ENCODE results near the gene LMF2. TPM values are rescaled to one million over a fixed set of nuclear protein-coding genes. Genes with fewer than 3 reads are reported as not detected.

Gene LMF2
- total and polyA plus RNA-seq, 2 of the 8 experiments (the other 6 are each of a cell fraction or from before 2014, with no cell fraction given): 34.3 to 62.9 TPM

GRCh38 chr22:50486561-50487289 is 20.8 kb downstream of the LMF2 start, which contains the start of gene MIOX (continued):
- TF ChIP-seq CHD7 (IDR thresholded peaks at IDR 0.05; ENCODE audit: insufficient replicate concordance, low read length) (no peak), CHD2 (IDR thresholded peaks at IDR 0.05; ENCODE audit: low read length) (no peak), SP4 (IDR thresholded peaks at IDR 0.05; ENCODE audit: low read length) (no peak), RBBP5 (IDR thresholded peaks at IDR 0.05; ENCODE audit: borderline replicate concordance, low read depth, low read length) (no peak), SRF (IDR thresholded peaks at IDR 0.05; ENCODE audit: low read depth, low read length) (no peak), CTBP2 (IDR thresholded peaks at IDR 0.05; ENCODE audit: borderline replicate concordance, insufficient read depth, insufficient read length, low read length) (no peak), E2F6 (IDR thresholded peaks at IDR 0.05) (no peak), CBX5 (IDR thresholded peaks at IDR 0.05; ENCODE audit: low read depth, low read length) (no peak), CHD1 (IDR thresholded peaks at IDR 0.05; ENCODE audit: low read depth, low read length) (no peak)

Data from H1 (cell line).